Stimulated activated CD8-positive, alpha-beta memory T cell treated with anti-CD3 and anti-CD28 coated beads, Interleukin-4, amount 100 ng/mL, for 1 hour (primary cell): ENCODE results near the gene EIF2D.
"Not testable (repeated sequence)": the region's sequence is repeated elsewhere in the genome, so short reads cannot be mapped to it uniquely, and the experiment has no call there.

Source experiments
- DNase-seq, 2 donors: peaks; one replicate each; pipeline ENCODE4 v3.0.0-alpha.2; 2020; ENCODE audit warnings: low read depth in 2 of 2, low spot score in 1 of 2

Gene EIF2D, protein sequence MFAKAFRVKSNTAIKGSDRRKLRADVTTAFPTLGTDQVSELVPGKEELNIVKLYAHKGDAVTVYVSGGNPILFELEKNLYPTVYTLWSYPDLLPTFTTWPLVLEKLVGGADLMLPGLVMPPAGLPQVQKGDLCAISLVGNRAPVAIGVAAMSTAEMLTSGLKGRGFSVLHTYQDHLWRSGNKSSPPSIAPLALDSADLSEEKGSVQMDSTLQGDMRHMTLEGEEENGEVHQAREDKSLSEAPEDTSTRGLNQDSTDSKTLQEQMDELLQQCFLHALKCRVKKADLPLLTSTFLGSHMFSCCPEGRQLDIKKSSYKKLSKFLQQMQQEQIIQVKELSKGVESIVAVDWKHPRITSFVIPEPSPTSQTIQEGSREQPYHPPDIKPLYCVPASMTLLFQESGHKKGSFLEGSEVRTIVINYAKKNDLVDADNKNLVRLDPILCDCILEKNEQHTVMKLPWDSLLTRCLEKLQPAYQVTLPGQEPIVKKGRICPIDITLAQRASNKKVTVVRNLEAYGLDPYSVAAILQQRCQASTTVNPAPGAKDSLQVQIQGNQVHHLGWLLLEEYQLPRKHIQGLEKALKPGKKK

GRCh38 chr1:206612129-206612876 lies at the start of gene EIF2D:
Gene EIF2D (minus strand): TSS chr1:206612465. CDS start chr1:206612342, 123 bp downstream.
- peak; percentile 69 to 86 for DNase-seq

- DNase-seq, result no peak
These were observed 49.0 kb upstream of the EIF2D start for GRCh38 chr1:206661161-206661820.

GRCh38 chr1:206660136-206660535 lies 47.9 kb upstream of the EIF2D start:
- DNase-seq, result no peak

- no peak for DNase-seq
These were observed 46.7 kb upstream of the EIF2D start for GRCh38 chr1:206658981-206659273.

DNA sequence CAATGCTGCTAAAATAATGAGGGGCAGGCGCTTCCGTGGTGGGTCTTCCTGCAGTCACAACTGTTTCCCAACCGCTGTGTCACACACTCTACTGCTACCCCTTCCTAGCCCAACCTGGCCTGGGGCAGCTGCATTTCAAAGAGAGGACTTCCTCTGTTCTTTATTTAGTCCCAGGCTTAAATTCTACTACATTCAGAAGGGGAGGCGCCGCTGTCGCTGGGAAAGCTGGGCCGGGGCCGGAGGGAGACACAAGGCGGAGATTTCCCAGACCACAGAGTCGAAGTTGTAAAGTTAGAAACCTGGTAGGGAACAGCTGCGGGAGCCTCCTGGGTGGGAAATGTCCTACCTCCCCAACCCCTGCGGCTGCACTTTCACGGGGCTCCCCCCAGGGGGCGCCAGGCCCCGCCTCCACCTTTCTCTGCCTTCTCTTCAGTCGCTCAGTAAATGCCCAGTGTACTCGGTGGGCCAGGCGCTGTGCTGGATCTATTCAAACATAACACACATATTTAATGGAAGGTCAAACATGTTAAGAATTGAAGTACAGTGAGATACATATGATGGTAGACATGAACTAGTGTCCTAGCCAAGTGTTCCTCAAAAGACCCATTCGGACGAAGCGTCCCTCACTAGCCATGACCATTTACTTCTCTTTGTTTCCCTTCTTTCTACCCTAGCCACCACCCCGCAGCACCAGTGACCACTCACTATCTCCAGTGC lies 46.2 kb upstream of the EIF2D start:
- DNase-seq, result no peak

GRCh38 chr1:206657751-206658150 lies 45.5 kb upstream of the EIF2D start:
- DNase-seq, result no peak

DNA sequence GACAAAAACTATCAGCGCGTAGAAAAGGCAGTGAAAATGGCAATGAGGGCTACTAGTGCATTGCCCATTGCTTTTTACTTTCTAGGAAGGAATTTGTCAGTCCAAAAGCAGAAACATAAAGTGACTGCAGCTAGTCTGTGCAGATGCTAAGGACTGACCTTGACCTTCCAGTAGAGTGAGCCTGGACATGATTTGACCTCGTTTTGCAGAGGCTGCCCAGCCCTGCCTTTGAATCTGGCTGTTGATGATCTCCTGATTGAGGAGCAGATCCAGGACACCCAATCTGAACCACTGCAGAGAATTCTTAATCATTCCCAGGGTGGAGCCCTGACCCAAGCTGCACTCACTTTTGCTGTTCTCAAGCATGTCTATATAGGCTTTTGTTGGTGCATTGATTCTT lies 44.7 kb upstream of the EIF2D start:
- no peak for DNase-seq

- no peak for DNase-seq
These were observed 43.2 kb upstream of the EIF2D start for GRCh38 chr1:206655471-206655882.

DNA sequence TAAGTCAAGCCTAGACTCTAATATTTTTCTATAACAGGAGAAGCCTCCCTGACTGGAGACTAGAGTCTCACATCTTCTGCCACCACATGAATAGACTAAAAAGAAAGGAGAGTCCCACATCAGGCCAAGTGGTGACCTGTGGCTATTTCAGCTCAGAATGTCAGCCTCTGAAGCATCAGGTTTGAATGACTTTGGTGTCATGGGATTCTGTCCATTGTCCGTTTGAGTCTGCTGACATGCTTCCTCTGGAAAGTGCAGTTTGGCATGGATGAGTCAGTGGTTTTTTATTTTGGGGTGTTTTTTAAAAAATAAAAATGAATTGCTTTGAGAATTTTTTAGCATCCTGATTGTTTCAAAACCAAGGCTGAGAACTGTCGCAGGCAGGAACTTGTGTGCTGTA lies 42.6 kb upstream of the EIF2D start:
- no peak for DNase-seq

- no peak for DNase-seq
These were observed 41.6 kb upstream of the EIF2D start for GRCh38 chr1:206653715-206654459.

GRCh38 chr1:206651958-206652890 lies 40.0 kb upstream of the EIF2D start:
- no peak for DNase-seq

GRCh38 chr1:206651014-206651413 lies 38.7 kb upstream of the EIF2D start:
- no peak for DNase-seq

- DNase-seq, result no peak
These were observed 37.1 kb upstream of the EIF2D start for GRCh38 chr1:206649261-206649921.

DNA sequence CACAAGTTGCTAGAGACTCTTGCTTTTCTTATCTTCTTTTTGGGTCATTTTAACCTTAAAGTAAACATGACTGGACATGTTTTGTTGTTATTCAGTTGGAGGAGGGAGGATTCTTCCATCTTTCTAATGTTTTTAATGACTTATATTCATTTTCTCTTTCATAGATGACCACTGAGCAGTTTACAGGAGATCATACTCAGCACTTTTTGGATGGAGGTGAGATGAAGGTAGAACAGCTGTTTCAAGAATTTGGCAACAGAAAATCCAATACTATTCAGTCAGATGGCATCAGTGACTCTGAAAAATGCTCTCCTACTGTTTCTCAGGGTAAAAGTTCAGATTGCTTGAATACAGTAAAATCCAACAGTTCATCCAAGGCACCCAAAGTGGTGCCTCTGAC lies 35.0 kb upstream of the EIF2D start:
- DNase-seq, result no peak

- DNase-seq, result no peak
These were observed 34.2 kb upstream of the EIF2D start for GRCh38 chr1:206646504-206646903.

DNA sequence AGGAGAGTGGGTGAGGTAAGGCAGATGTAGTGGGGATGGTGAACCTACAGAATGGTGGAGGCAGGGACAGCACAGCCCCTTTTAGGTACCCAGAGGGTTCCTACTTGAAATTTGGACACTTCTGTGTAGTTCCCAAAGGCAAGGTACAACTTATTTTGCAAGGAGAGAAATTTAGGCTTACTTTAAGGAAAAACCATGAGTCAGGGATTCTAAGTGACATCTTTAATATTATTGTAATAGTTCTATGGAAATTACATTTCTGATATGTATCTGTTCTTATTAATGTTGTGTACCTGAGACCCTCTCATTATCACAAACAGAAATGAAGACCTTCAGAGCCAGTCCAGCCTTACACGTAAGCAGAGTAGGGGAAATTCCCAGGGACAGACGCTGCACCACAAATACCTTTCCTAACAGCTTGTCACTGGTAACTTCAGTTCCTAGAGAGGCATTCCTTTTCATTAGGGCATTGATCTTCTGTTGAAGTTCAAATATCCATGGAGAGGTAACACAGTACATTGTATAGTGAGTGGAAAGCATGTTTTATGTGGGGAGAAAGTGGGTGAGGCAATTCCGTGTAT lies 30.9 kb upstream of the EIF2D start:
- DNase-seq, result no peak

- not testable (repeated sequence) for DNase-seq
These were observed 29.8 kb upstream of the EIF2D start for GRCh38 chr1:206642074-206642473.

- DNase-seq, result no peak
These were observed 25.3 kb upstream of the EIF2D start for GRCh38 chr1:206637605-206638004.
